ENCODE measurements around the gene HPN.
A peak's percentile ranks its signal among the peaks of the same experiment; 100 is the strongest.

HPN gene

GRCh38 chr19:35109395-35110112 is 68.0 kb downstream of the HPN start:
- H3K4me1 ChIP-seq (ENCODE audit: control insufficient read depth, insufficient read depth, low read length, poor library complexity, severe bottlenecking) = peaks cover 3% of the 10 kb centered on the region

GRCh38 chr19:35110974-35111373 is 69.5 kb downstream of the HPN start:
- H3K36me3 ChIP-seq (ENCODE audit: control insufficient read depth, insufficient read depth, low read length) = no peaks in the 10 kb centered on the region
- WGBS, 2 experiments (ENCODE audit: insufficient coverage in 2 of 2) = 93 to 100% methylated on average over 1 to 3 of the region's 9 CpGs
- H3K4me3 ChIP-seq (ENCODE audit: extremely low read depth, insufficient read depth, low read length, poor library complexity, severe bottlenecking) = no peak overlapping the region
- no peaks in the 10 kb centered on the region for H3K9me3 ChIP-seq (ENCODE audit: control insufficient read depth, low read length)
- H3K27ac ChIP-seq (ENCODE audit: low read depth, low read length, severe bottlenecking) = no peak overlapping the region
- H3K4me1 ChIP-seq (ENCODE audit: control insufficient read depth, insufficient read depth, low read length, poor library complexity, severe bottlenecking) = peaks cover 7% of the 10 kb centered on the region

More at GRCh38 chr19:35109395-35110112, 68.0 kb downstream of the HPN start:
- no peak overlapping the region for H3K4me3 ChIP-seq (ENCODE audit: extremely low read depth, insufficient read depth, low read length, poor library complexity, severe bottlenecking)
- H3K27ac ChIP-seq (ENCODE audit: low read depth, low read length, severe bottlenecking) = no peak overlapping the region
- WGBS, 2 experiments (ENCODE audit: insufficient coverage in 2 of 2) = 88 to 90% methylated on average over 21 to 22 of the region's 22 CpGs
- no peaks in the 10 kb centered on the region for H3K36me3 ChIP-seq (ENCODE audit: control insufficient read depth, insufficient read depth, low read length)
- H3K9me3 ChIP-seq (ENCODE audit: control insufficient read depth, low read length) = no peaks in the 10 kb centered on the region

- H3K4me3 ChIP-seq (ENCODE audit: extremely low read depth, insufficient read depth, low read length, poor library complexity, severe bottlenecking) = no peak overlapping the region
- 85 to 95% methylated on average over 10 to 12 of the region's 15 CpGs for WGBS, 2 experiments (ENCODE audit: insufficient coverage in 2 of 2)
- no peak overlapping the region for H3K27ac ChIP-seq (ENCODE audit: low read depth, low read length, severe bottlenecking)
- H3K36me3 ChIP-seq (ENCODE audit: control insufficient read depth, insufficient read depth, low read length) = no peaks in the 10 kb centered on the region
- H3K4me1 ChIP-seq (ENCODE audit: control insufficient read depth, insufficient read depth, low read length, poor library complexity, severe bottlenecking) = peaks cover 5% of the 10 kb centered on the region
- H3K9me3 ChIP-seq (ENCODE audit: control insufficient read depth, low read length) = no peaks in the 10 kb centered on the region
These were observed 71.6 kb downstream of the HPN start for GRCh38 chr19:35112995-35113688.

GRCh38 chr19:35114353-35115176 is 73.0 kb downstream of the HPN start:
- WGBS, 2 experiments (ENCODE audit: insufficient coverage in 2 of 2) = 21 to 25% methylated on average over 10 to 16 of the region's 23 CpGs
- Histone ChIP-seq H3K4me3 (ENCODE audit: extremely low read depth, insufficient read depth, low read length, poor library complexity, severe bottlenecking) (peak overlapping the region; percentile 11), H3K27ac (ENCODE audit: low read depth, low read length, severe bottlenecking) (no peak overlapping the region), H3K36me3 (ENCODE audit: control insufficient read depth, insufficient read depth, low read length) (no peaks in the 10 kb centered on the region), H3K9me3 (ENCODE audit: control insufficient read depth, low read length) (no peaks in the 10 kb centered on the region), H3K4me1 (ENCODE audit: control insufficient read depth, insufficient read depth, low read length, poor library complexity, severe bottlenecking) (peaks cover 5% of the 10 kb centered on the region)

- Histone ChIP-seq H3K9me3 (ENCODE audit: control insufficient read depth, low read length) (no peaks in the 10 kb centered on the region), H3K36me3 (ENCODE audit: control insufficient read depth, insufficient read depth, low read length) (no peaks in the 10 kb centered on the region), H3K4me3 (ENCODE audit: extremely low read depth, insufficient read depth, low read length, poor library complexity, severe bottlenecking) (peak within 1 kb of the TSS; percentile 11), H3K4me1 (ENCODE audit: control insufficient read depth, insufficient read depth, low read length, poor library complexity, severe bottlenecking) (peaks cover 5% of the 10 kb centered on the region), H3K27ac (ENCODE audit: low read depth, low read length, severe bottlenecking) (no peak within 1 kb of the TSS)
- WGBS, 2 experiments (ENCODE audit: insufficient coverage in 2 of 2) = 64 to 73% methylated on average over 6 of the region's 14 CpGs
These were observed 73.8 kb downstream of the HPN start, which contains the start of gene FXYD3 for GRCh38 chr19:35115177-35115951. Gene FXYD3, plus strand, starts transcription at chr19:35115823. Its CDS starts 3,554 bp downstream, at chr19:35119377.
